H1 (cell line): ENCODE measurements around the gene FOXI3. TPM values are rescaled to one million over a fixed set of nuclear protein-coding genes. Genes with fewer than 3 reads are reported as not detected.

Source experiments
- CTCF ChIA-PET: fragments of 300-600 bp; sonication (Branson Sonifier 250); formaldehyde crosslinking; loops from one replicate; lab custom pipeline; 2021; ENCODE audit not compliant: partially characterized antibody; lab: Charles Lee
- POLR2A ChIA-PET: fragments of 300-600 bp; sonication (Branson Sonifier 250); formaldehyde crosslinking; loops from one replicate; lab custom pipeline; 2021; ENCODE audit warnings: inconsistent platforms; ENCODE audit not compliant: partially characterized antibody; lab: Charles Lee
- DNase-seq, 2 experiments: peaks; one replicate each; pipeline versions ENCODE4 v3.0.0 to v3.0.0-alpha.2; 2010 to 2022; ENCODE audit warnings: low spot score in 2 of 2, low read depth in 1 of 2, mixed read lengths in 1 of 2
- FAIRE-seq: peaks from 2 replicates; lab custom pipeline; 2011; peaks lifted over from hg19 to GRCh38; lab: Jason Lieb, UNC
- H2AFZ ChIP-seq: 2 replicates; pipeline ENCODE4 v1.8.1; 2012; ENCODE audit warnings: low read length, inconsistent platforms
- H2AK5ac ChIP-seq: 2 replicates; pipeline ENCODE4 v1.6.1; 2013; ENCODE audit warnings: low read depth, low read length
- H2BK120ac ChIP-seq: replicated peaks from 2 replicates; pipeline ENCODE3; 2013; ENCODE audit warnings: low read depth, low read length, inconsistent platforms
- H2BK12ac ChIP-seq: 2 replicates; pipeline ENCODE4 v1.6.1; 2013; ENCODE audit warnings: low read depth, low read length
- H2BK15ac ChIP-seq: 2 replicates; pipeline ENCODE4 v1.6.1; 2013; ENCODE audit warnings: low read length
- H2BK20ac ChIP-seq: 2 replicates; pipeline ENCODE4 v1.6.1; 2013; ENCODE audit warnings: low read length
- H2BK5ac ChIP-seq: 2 replicates; pipeline ENCODE4 v1.6.1; 2013; ENCODE audit warnings: low read depth, low read length
- H3K14ac ChIP-seq: 2 replicates; pipeline ENCODE4 v1.6.1; 2013; ENCODE audit warnings: inconsistent platforms; ENCODE audit not compliant: insufficient read length
- H3K18ac ChIP-seq: 2 replicates; pipeline ENCODE4 v1.6.1; 2013; ENCODE audit warnings: low read length; ENCODE audit errors: extremely low read depth
- H3K23ac ChIP-seq: 2 replicates; pipeline ENCODE4 v1.6.1; 2013; ENCODE audit warnings: inconsistent platforms; ENCODE audit not compliant: insufficient read length
- H3K23me2 ChIP-seq: 2 replicates; pipeline ENCODE4 v1.6.1; 2013; ENCODE audit warnings: low read depth, low read length
- H3K27ac ChIP-seq: 2 replicates; pipeline ENCODE4 v1.6.1; 2011; ENCODE audit warnings: low read depth, low read length, inconsistent platforms
- H3K27me3 ChIP-seq, 4 experiments: replicated peaks in 1 of 4; 1 replicate in 1 of 4; 2 replicates in 3 of 4; pipeline versions ENCODE4 v1.6.1 to v1.8.1; 2011 to 2013; ENCODE audit warnings: low read length in 3 of 4, mild to moderate bottlenecking in 3 of 4, inconsistent platforms in 2 of 4, mixed read lengths in 2 of 4, moderate library complexity in 1 of 4; ENCODE audit not compliant: control insufficient read depth in 3 of 4, insufficient read depth in 3 of 4; ENCODE audit errors: extremely low read depth in 1 of 4
- H3K36me3 ChIP-seq, 4 experiments: 2 replicates each; pipeline versions ENCODE4 v1.6.1 to v1.8.1; 2011 to 2013; ENCODE audit warnings: mild to moderate bottlenecking in 4 of 4, low read length in 3 of 4, moderate library complexity in 2 of 4, control low read depth in 1 of 4, inconsistent platforms in 1 of 4; ENCODE audit not compliant: insufficient read depth in 4 of 4, control insufficient read depth in 2 of 4
- H3K4ac ChIP-seq: replicated peaks from 2 replicates; pipeline ENCODE3; 2013; ENCODE audit warnings: low read length, low read depth, mixed read lengths, inconsistent platforms; ENCODE audit not compliant: insufficient read length
- H3K4me1 ChIP-seq, 4 experiments: replicated peaks in 1 of 4; 1 replicate in 1 of 4; 2 replicates in 3 of 4; pipeline versions ENCODE4 v1.6.1 to v1.8.1; 2011 to 2013; ENCODE audit warnings: low read length in 3 of 4, inconsistent platforms in 2 of 4, mixed read lengths in 1 of 4; ENCODE audit not compliant: insufficient read depth in 4 of 4, control insufficient read depth in 3 of 4
- H3K4me2 ChIP-seq, 2 experiments: 2 replicates each; pipeline versions ENCODE4 v1.6.1 to v1.8.1; 2011 to 2013; ENCODE audit warnings: low read depth in 2 of 2, low read length in 2 of 2, control low read depth in 1 of 2, inconsistent platforms in 1 of 2, mild to moderate bottlenecking in 1 of 2; ENCODE audit not compliant: insufficient read depth in 1 of 2
- H3K4me3 ChIP-seq, 4 experiments: fragments of 200-600, 300-600 bp in 1 of 4; sonication (generic), shearing (Covaris generic), sonication (Bioruptor Twin) in 1 of 4; 2 replicates each; pipeline versions ENCODE4 v1.5.1 to v1.8.1; 2011 to 2016; ENCODE audit warnings: low read length in 4 of 4, low read depth in 3 of 4, control low read depth in 2 of 4, inconsistent platforms in 2 of 4, mild to moderate bottlenecking in 2 of 4, mixed read lengths in 1 of 4, moderate library complexity in 1 of 4; ENCODE audit not compliant: insufficient read depth in 2 of 4; ENCODE audit errors: extremely low read depth in 1 of 4
- H3K56ac ChIP-seq: replicated peaks from 2 replicates; pipeline ENCODE3; 2013; ENCODE audit warnings: low read depth, mild to moderate bottlenecking, mixed read lengths, low read length, inconsistent platforms; ENCODE audit not compliant: insufficient read length
- H3K79me1 ChIP-seq: 2 replicates; pipeline ENCODE4 v1.6.1; 2013; ENCODE audit warnings: low read depth, low read length, control low read depth
- H3K79me2 ChIP-seq, 2 experiments: 2 replicates each; pipeline versions ENCODE4 v1.6.1 to v1.8.1; 2012 to 2013; ENCODE audit warnings: low read length in 2 of 2, mild to moderate bottlenecking in 2 of 2, inconsistent platforms in 1 of 2; ENCODE audit not compliant: insufficient read depth in 2 of 2, control insufficient read depth in 1 of 2
- H3K9ac ChIP-seq, 4 experiments: replicated peaks in 1 of 4; 1 replicate in 1 of 4; 2 replicates in 3 of 4; pipeline versions ENCODE4 v1.6.1 to v1.8.1; 2011 to 2013; ENCODE audit warnings: low read depth in 3 of 4, low read length in 3 of 4, control low read depth in 2 of 4, mild to moderate bottlenecking in 2 of 4, moderate library complexity in 2 of 4, inconsistent platforms in 1 of 4; ENCODE audit errors: extremely low read depth in 1 of 4
- H3K9me3 ChIP-seq, 2 experiments: 2 replicates each; pipeline versions ENCODE4 v1.6.1 to v1.8.1; 2012 to 2013; ENCODE audit warnings: mild to moderate bottlenecking in 2 of 2, moderate library complexity in 2 of 2, control low read depth in 1 of 2, inconsistent platforms in 1 of 2, low read depth in 1 of 2, low read length in 1 of 2, mixed read lengths in 1 of 2; ENCODE audit not compliant: insufficient read depth in 2 of 2
- H4K20me1 ChIP-seq, 2 experiments: replicated peaks in 1 of 2; 2 replicates each; pipeline versions ENCODE3 to v1.8.1; 2011 to 2013; ENCODE audit warnings: inconsistent platforms in 2 of 2, low read length in 2 of 2, mild to moderate bottlenecking in 1 of 2; ENCODE audit not compliant: insufficient read depth in 2 of 2, control insufficient read depth in 1 of 2
- H4K5ac ChIP-seq: 2 replicates; pipeline ENCODE4 v1.6.1; 2013; ENCODE audit warnings: low read length, low read depth, mixed read lengths, inconsistent platforms; ENCODE audit not compliant: insufficient read length
- H4K8ac ChIP-seq: 2 replicates; pipeline ENCODE4 v1.8.0; 2013; ENCODE audit warnings: mild to moderate bottlenecking, moderate library complexity, low read length, inconsistent platforms; ENCODE audit not compliant: insufficient read depth; ENCODE audit errors: extremely low read depth
- H4K91ac ChIP-seq: replicated peaks from 2 replicates; pipeline ENCODE3; 2013; ENCODE audit warnings: low read length, mixed read lengths, inconsistent platforms; ENCODE audit not compliant: insufficient read length
- ASH2L ChIP-seq: fragments of 200-600, 300-600 bp; sonication (generic); IDR thresholded peaks from one replicate; pipeline ENCODE4 v1.7.1; 2017; ENCODE audit warnings: low read length
- CBX8 ChIP-seq: fragments of 300-800, 300-1000 bp; sonication (generic); IDR thresholded peaks from 2 replicates; pipeline ENCODE4 v1.7.1; 2016; ENCODE audit warnings: low read depth, low read length, borderline replicate concordance
- CEBPB ChIP-seq: IDR thresholded peaks from 2 replicates; pipeline ENCODE4 v1.6.1; 2012; ENCODE audit warnings: low read depth, low read length
- CTCF ChIP-seq, 3 experiments: IDR thresholded peaks; 1 replicate in 2 of 3; 2 replicates in 1 of 3; pipeline versions ENCODE4 v1.5.1 to v1.6.1; 2011; ENCODE audit warnings: low read length in 3 of 3, mild to moderate bottlenecking in 3 of 3, inconsistent platforms in 2 of 3, low read depth in 1 of 3, moderate library complexity in 1 of 3; ENCODE audit not compliant: insufficient read depth in 1 of 3; ENCODE audit errors: control extremely low read depth in 1 of 3
- EGR1 ChIP-seq: IDR thresholded peaks from 2 replicates; pipeline ENCODE4 v1.6.1; 2011; ENCODE audit warnings: low read depth, low read length, borderline replicate concordance
- HDAC2 ChIP-seq, 2 experiments: fragments of 300-600 bp in 1 of 2; sonication (generic) in 1 of 2; IDR thresholded peaks; 2 replicates each; pipeline ENCODE4 v1.6.1; 2011 to 2012; ENCODE audit warnings: low read depth in 2 of 2, low read length in 2 of 2, mild to moderate bottlenecking in 2 of 2, moderate library complexity in 2 of 2, borderline replicate concordance in 1 of 2, inconsistent platforms in 1 of 2
- KDM1A ChIP-seq: fragments of 200-600, 300-600 bp; sonication (generic); IDR thresholded peaks from 2 replicates; pipeline ENCODE4 v1.7.1; 2016; ENCODE audit warnings: mild to moderate bottlenecking, low read length, borderline replicate concordance
- PHF8 ChIP-seq: fragments of 200-600 bp; sonication (generic); conservative IDR thresholded peaks from 2 replicates; pipeline ENCODE4 v1.7.1; 2012; ENCODE audit warnings: low read depth, mild to moderate bottlenecking, inconsistent platforms, low read length, moderate library complexity
- POLR2A ChIP-seq, 2 experiments: IDR thresholded peaks; 1 replicate in 1 of 2; 2 replicates in 1 of 2; pipeline ENCODE4 v1.6.1; 2011; ENCODE audit warnings: low read depth in 2 of 2, low read length in 2 of 2, mild to moderate bottlenecking in 2 of 2; ENCODE audit errors: control extremely low read depth in 1 of 2
- SIX5 ChIP-seq: IDR thresholded peaks from 2 replicates; pipeline ENCODE4 v1.6.1; 2011; ENCODE audit warnings: mild to moderate bottlenecking, low read depth, low read length
- SP1 ChIP-seq: IDR thresholded peaks from 2 replicates; pipeline ENCODE4 v1.6.1; 2011; ENCODE audit warnings: low read depth, low read length
- SRF ChIP-seq: IDR thresholded peaks from 2 replicates; pipeline ENCODE4 v1.6.1; 2011; ENCODE audit warnings: mild to moderate bottlenecking, low read depth, low read length, moderate library complexity
- TBP ChIP-seq: IDR thresholded peaks from 2 replicates; pipeline ENCODE4 v1.6.1; 2011; ENCODE audit warnings: low read depth, low read length, improper control_type of control experiment
- TCF12 ChIP-seq: IDR thresholded peaks from 2 replicates; pipeline ENCODE4 v1.6.1; 2011; ENCODE audit warnings: low read depth, mild to moderate bottlenecking, low read length
- WGBS, 2 experiments: shearing (Covaris generic) in 1 of 2; methylation state at CpG; one replicate each; pipeline versions ENCODE4 v1.1.6 to v1.1.7; 2013 to 2015; ENCODE audit warnings: low lambda C conversion rate in 2 of 2, mixed read lengths in 2 of 2, inconsistent platforms in 1 of 2, low coverage in 1 of 2, missing lambda C conversion rate in 1 of 2; ENCODE audit not compliant: insufficient replicate concordance in 2 of 2, insufficient coverage in 1 of 2, insufficient read length in 1 of 2; ENCODE audit errors: extremely low coverage in 1 of 2, missing lambda C conversion rate in 1 of 2; 5-methylcytosine and 5-hydroxymethylcytosine counted together
- polyA plus RNA-seq, 7 experiments: library from polyadenylated mRNA; depleted of rRNA in 3 of 7; stranded (reverse) in 5 of 7; unstranded in 2 of 7; fragments of >200 nt in 5 of 7; fragments of 200-250 nt in 2 of 7; gene quantifications; 1 replicate in 5 of 7; 2 replicates in 1 of 7; 4 replicates in 1 of 7; pipeline versions ENCODE4 v1.2.1 to v1.2.3, GENCODE V29; 2011 to 2013; ENCODE audit warnings: missing spikeins in 2 of 7, mixed read lengths in 2 of 7
- total RNA-seq: library from RNA; stranded (reverse); fragmentation: NEBNext Ultra II Directional; extraction: Animal tissue kit (Norgen Biotek cat#: 25700); gene quantifications from 2 replicates; pipeline ENCODE4 v1.2.1, GENCODE V29; 2021

Gene FOXI3
- total and polyA plus RNA-seq, 2 of the 8 experiments (the other 6 are each of a cell fraction or from before 2014, with no cell fraction given): 6.8 to 15.9 TPM

- H3K4me3 ChIP-seq: no peak overlapping the region
- H3K14ac ChIP-seq: no peak overlapping the region
- no peaks in the 10 kb centered on the region for H3K23me2 ChIP-seq
- POLR2A ChIA-PET: no interaction called here
- no peak overlapping the region for H2BK120ac ChIP-seq
- no peaks in the 10 kb centered on the region for H3K9me3 ChIP-seq
- no peak overlapping the region for H2BK12ac ChIP-seq
- H2BK20ac ChIP-seq: no peak overlapping the region
- H4K8ac ChIP-seq: no peak overlapping the region
- no peaks in the 10 kb centered on the region for H3K79me2 ChIP-seq
- no peak overlapping the region for H3K18ac ChIP-seq
- WGBS, 2 experiments: 84% methylated on average over 4 of the region's 4 CpGs; no CpG with 5 or more reads in 1 of the 2 experiments
- no peak overlapping the region for H3K27ac ChIP-seq
- peaks cover under 1 to 5% (median 2%) of the 10 kb centered on the region in 4 experiments; a peak in 6 of 7 replicates for H3K4me1 ChIP-seq
- no peak overlapping the region for H2AK5ac ChIP-seq
- CTCF ChIA-PET: no interaction called here
- no peak overlapping the region for H2AFZ ChIP-seq
- no peaks in the 10 kb centered on the region for H3K36me3 ChIP-seq
- H3K4ac ChIP-seq: no peak overlapping the region
- H3K27me3 ChIP-seq: no peaks in the 10 kb centered on the region
- H4K91ac ChIP-seq: no peak overlapping the region
- no peak overlapping the region for H3K9ac ChIP-seq
- no peak overlapping the region for H2BK5ac ChIP-seq
- DNase-seq (no peak), FAIRE-seq (no peak)
- H3K4me2 ChIP-seq: no peak overlapping the region
- H3K23ac ChIP-seq: no peak overlapping the region
- no peaks in the 10 kb centered on the region for H3K79me1 ChIP-seq
- H2BK15ac ChIP-seq: no peak overlapping the region
- H3K56ac ChIP-seq: no peak overlapping the region
- H4K20me1 ChIP-seq: no peaks in the 10 kb centered on the region
- H4K5ac ChIP-seq: no peak overlapping the region
- TF ChIP-seq EGR1 (no peak), KDM1A (no peak), PHF8 (no peak), TBP (no peak), TCF12 (no peak), SIX5 (no peak), CEBPB (no peak), CTCF (IDR thresholded peaks at IDR 0.05; ENCODE audit: control extremely low read depth in 1 of 3, insufficient read depth in 1 of 3, low read depth in 1 of 3, low read length in 3 of 3) (no peak), CBX8 (no peak), SP1 (no peak), SRF (no peak), POLR2A (IDR thresholded peaks at IDR 0.05; ENCODE audit: control extremely low read depth in 1 of 2, low read depth in 2 of 2, low read length in 2 of 2) (no peak), HDAC2 (IDR thresholded peaks at IDR 0.05; ENCODE audit: borderline replicate concordance in 1 of 2, low read depth in 2 of 2, low read length in 2 of 2) (no peak), ASH2L (no peak)
These were observed 15.5 kb downstream of the FOXI3 start for GRCh38 chr2:88437010-88437409.
